ENCODE results near the gene UBE2J2.

UBE2J2 gene

GRCh38 chr1:1223891-1224290, 49.8 kb downstream of the UBE2J2 start:
- no peak for DNase-seq

- DNase-seq = no peak
Observed at GRCh38 chr1:1223321-1223720, 50.3 kb downstream of the UBE2J2 start.

GRCh38 chr1:1222575-1223225, 51.0 kb downstream of the UBE2J2 start:
- no peak for DNase-seq

- DNase-seq = no peak
Observed at GRCh38 chr1:1221887-1222574, 51.6 kb downstream of the UBE2J2 start.

- no peak for DNase-seq
Observed at GRCh38 chr1:1220197-1220596, 53.5 kb downstream of the UBE2J2 start.

GRCh38 chr1:1219341-1219740, 54.3 kb downstream of the UBE2J2 start:
- DNase-seq = no peak

- DNase-seq = no peak
Observed at GRCh38 chr1:1218524-1219200, 55.0 kb downstream of the UBE2J2 start.

- DNase-seq = no peak
Observed at GRCh38 chr1:1217621-1218523, 55.8 kb downstream of the UBE2J2 start.

GRCh38 chr1:1216770-1217620, 56.7 kb downstream of the UBE2J2 start:
- DNase-seq = no peak

- no peak for DNase-seq
Observed at GRCh38 chr1:1215881-1216605, 57.6 kb downstream of the UBE2J2 start.

- no peak for DNase-seq
Observed at GRCh38 chr1:1215080-1215676, 58.5 kb downstream of the UBE2J2 start.

- DNase-seq = no peak
Observed at GRCh38 chr1:1213345-1214265, 60.0 kb downstream of the UBE2J2 start, which contains the start of gene TNFRSF4. Gene TNFRSF4 (minus strand): TSS chr1:1214153. CDS start chr1:1214127, 26 bp downstream.

- no peak for DNase-seq
Observed at GRCh38 chr1:1212780-1213344, 60.8 kb downstream of the UBE2J2 start.

- DNase-seq = no peak
Observed at GRCh38 chr1:1211541-1212441, 61.9 kb downstream of the UBE2J2 start.

- DNase-seq = no peak
Observed at GRCh38 chr1:1210726-1211540, 62.7 kb downstream of the UBE2J2 start.

- no peak for DNase-seq
Observed at GRCh38 chr1:1208713-1209433, 64.8 kb downstream of the UBE2J2 start.

- no peak for DNase-seq
Observed at GRCh38 chr1:1207571-1207892, 66.1 kb downstream of the UBE2J2 start.

Data from midbrain (tissue), 1 donor.